Medulla oblongata (tissue), 1 donor: ENCODE measurements around the gene SNAPIN.
A peak's percentile ranks its signal among the peaks of the same experiment; 100 is the strongest.
"Not testable (repeated sequence)": the region's sequence is repeated elsewhere in the genome, so short reads cannot be mapped to it uniquely, and the experiment has no call there.

Experiments used
- DNase-seq: peaks from one replicate; pipeline ENCODE4 v3.0.0-alpha.2; 2015; ENCODE audit errors: extremely low spot score

Gene SNAPIN

DNA sequence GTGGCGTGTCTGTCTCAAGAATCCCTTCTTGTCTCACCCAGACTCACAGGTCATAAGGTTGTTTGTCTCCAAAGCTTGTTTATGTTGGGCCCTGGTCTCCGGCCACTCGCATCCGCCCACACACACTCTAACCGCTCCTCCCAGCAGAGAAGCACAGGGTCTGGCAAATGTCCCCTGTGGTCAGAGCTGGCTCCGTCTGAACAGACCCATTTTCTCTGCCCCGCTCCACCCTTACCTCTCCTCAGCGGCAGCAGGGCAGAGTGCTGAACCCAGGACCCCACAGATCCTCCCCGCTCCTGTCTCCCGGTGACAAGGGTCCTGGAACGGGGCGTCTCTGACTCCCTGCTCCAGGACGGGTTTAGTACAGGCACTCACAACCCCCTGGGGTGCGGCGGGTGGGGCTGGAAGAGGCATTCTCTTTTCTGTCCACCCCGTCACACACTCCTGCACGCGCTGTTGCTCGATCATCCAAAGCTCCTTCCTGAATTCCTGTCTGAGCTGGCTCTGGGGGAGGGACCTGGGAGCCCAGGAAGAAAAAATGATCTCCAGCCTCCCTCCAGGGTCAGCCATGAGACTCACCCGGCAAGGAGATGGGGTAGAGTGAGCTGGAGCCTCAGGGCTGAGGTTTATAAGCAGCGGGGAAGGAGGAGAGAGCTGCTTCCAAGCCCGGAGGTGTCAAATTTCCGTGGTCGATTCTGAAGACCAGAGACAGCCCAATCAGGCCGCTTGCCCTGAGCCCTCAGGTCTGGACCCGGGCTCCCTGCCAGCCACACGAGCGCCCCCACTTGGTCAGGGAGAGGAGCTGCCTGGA is 31.4 kb upstream of the SNAPIN start, which contains the start of gene S100A13:
S100A13 (minus strand) TSS at position 602 of the 811 bp plus-strand sequence. CDS start 1,033 bp downstream, outside the sequence.
- peak; percentile 69 for DNase-seq

DNA sequence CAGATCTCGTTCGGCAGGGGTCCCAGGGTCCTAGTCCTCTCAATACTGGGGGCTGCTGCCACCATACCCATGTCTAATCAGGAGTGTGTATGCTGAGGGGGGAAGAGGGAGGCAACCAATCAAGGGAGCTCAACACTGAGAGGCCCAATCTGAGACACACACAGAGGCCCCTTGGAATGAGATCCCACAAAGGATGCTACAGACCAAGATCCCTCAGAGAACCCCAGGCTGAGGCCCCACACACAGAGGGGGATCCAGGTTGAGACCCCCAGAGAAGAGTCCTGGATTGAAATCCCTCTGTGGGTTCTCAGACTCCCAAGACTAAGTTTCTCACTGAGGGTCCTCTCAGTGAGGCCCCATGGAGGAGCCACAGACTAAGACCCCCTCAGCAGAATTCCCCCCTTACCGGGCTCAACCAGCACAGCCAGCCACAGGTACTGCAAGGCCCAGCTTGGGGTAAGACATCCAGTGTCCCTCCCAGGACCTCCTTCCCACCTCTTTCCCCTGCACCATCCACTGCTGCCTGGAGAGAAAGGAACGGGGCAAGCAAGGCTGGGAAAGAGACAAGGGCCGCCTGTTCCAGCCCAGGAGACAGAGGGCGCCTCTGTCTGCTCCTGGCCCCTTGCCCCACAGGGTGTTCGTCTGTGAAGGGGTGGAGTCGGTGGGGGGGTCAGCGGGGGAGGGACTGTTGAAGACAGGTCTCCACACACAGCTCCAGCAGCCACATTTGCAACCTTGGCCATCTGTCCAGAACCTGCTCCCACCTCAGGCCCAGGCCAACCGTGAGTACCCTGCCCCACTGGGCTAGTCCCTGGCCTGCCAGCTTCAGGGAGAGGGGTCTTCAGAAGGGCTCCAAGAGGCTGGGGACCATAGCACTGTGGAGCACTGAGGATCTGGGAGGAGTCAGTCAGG is 30.5 kb upstream of the SNAPIN start, which contains the start of gene S100A1:
S100A1 (plus strand) TSS at position 720 of the 912 bp plus-strand sequence. CDS start 2,088 bp downstream, outside the sequence.
- DNase-seq: peak; percentile 90

DNA sequence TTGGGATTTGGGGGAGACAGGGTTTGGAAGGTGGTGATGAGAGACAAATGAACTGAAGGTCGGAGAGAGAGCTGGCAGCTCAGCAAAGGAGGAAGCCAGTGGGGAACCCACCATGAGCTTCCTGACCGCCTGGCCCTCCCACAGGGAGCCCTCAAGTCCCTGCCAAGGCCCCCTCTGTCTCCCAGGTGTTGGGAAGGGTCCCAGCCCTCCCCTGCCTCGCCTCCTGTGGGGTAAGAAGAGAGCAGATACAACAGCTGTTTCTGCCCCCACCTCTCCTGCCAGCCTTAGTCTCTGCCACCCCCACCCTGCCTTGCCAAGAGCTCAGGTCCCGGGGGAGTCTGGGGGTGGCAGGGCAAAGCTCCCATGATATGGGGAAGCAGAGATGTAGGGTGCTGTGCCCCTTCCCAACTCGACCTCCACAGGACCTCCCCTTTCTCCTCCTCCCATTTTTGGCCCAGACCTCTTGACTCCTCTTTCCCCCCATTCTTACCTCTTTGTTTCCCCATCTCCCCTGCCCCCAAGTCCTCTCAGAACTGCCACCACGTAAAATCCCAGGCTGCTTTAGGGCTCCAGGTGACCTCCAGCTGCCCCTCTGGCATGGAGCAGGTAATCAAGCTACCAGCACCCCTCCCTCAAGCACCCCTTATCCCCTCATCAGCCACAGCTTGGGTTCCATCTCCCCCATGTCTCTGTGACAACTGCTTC is 29.7 kb upstream of the SNAPIN start:
- no peak for DNase-seq

DNA sequence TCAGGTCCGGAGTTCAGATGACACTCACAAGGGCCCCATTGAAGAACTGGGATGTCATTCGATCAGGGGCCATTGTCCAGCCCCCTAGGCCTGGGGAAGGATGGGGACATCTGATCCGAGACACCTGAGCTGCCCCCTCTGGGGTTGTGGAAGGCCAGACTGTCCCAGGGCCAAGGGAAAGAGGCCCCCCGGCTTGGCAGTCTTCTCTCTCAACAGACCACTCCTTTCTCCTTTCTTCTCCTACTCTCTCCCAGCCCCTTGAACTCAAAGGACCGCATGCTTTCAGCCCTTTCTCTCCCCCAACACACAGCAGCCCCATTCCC is 29.2 kb upstream of the SNAPIN start:
- DNase-seq: no peak

DNA sequence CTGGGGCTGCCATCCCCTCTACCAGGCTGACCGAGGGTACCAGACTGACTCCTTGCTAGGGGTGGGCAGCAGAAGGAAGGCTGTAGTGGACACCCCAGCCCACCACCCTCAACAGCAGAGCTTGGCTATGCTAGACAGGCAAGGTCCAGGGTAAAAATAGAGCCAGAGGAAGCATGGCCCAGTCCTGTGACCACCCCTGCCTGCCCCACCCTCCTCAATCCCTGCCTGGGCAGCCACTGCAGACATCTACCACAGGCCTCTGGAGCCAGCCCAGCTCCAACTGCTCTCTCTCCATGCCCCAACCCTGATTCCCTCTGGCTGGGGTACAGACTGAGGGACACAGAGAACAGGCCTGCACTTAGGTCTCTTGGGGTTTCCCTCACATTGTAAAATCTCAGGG is 28.5 kb upstream of the SNAPIN start:
- DNase-seq: peak; percentile 75

DNA sequence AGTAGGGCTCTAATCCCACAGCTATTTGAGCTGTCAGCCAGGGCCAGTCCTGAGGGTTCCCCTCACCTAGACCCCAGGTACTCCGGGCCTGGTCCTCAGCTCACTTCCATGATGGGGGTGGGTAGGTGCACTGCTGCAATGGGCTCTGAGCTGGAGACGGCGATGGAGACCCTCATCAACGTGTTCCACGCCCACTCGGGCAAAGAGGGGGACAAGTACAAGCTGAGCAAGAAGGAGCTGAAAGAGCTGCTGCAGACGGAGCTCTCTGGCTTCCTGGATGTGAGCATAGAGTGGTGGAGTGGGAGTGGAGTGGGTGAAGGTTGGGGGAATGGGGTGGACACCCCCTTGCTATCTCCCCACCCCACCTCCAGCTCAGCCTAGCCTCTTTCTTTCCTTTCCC is 28.1 kb upstream of the SNAPIN start:
- no peak for DNase-seq

DNA sequence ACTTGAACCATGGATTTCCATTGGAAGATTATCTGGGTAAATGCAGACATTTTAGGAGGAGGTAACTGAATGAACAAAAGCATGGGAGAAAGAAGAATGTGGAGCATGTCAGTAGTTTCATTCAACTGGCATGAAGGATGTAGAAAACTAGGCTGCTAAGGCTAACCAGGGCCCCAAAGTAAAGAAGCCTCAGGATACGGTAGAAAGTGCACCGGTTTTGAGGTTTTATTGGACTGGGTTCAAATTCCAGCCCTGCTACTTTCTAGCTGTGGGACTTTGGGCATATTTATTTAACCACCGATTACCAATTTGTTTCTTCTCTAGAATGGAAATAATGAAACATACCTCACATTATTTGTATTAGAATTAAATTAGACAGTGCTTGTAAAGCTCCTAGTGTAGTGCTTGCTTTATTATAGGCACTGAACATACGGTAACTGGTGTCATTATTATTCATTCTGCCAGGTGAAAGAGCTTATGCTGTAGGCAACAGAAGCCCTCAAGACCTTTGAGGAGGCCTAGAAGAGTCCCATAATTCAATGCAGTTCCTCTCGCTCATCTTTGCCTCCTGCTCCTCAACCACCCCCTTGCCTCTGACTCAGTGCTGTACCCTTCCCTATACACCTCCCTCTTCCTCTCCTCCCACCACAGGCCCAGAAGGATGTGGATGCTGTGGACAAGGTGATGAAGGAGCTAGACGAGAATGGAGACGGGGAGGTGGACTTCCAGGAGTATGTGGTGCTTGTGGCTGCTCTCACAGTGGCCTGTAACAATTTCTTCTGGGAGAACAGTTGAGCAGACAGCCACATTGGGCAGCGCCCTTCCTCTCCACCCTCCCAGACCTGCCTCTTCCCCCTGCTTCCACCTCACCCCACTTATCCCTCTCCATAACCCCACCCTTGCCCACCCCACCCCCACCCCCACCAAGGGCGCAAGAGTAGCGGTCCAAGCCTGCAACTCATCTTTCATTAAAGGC is 27.2 kb upstream of the SNAPIN start:
- DNase-seq: no peak

DNA sequence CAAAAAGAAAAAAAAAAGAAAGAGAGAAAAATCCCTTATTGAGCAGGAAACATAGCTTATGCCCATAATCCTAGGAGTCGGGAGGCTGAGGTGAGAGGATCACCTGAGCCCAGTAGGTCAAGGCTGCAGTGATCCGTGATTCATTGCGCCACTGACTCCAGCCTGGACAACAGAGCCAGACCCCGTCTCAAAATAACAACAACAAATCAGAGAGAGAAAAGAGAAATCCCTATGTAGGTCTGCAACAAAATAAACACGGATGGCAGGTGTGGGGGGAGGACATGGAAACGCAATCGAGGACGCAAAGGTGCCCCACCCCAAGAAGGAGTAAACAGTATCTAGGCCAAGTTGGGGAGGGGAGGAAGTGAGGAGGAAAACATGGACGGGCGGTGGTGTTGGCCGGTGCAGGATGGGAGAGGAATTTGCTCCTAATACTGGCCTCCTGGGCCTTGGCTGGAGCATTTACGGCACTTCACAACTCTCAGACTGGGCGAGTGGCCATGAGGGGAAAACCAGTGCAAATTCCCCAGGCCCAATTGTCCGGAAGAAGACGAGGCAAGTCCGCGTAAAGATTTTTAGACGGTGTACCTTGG is 25.2 kb upstream of the SNAPIN start:
- no peak for DNase-seq

DNA sequence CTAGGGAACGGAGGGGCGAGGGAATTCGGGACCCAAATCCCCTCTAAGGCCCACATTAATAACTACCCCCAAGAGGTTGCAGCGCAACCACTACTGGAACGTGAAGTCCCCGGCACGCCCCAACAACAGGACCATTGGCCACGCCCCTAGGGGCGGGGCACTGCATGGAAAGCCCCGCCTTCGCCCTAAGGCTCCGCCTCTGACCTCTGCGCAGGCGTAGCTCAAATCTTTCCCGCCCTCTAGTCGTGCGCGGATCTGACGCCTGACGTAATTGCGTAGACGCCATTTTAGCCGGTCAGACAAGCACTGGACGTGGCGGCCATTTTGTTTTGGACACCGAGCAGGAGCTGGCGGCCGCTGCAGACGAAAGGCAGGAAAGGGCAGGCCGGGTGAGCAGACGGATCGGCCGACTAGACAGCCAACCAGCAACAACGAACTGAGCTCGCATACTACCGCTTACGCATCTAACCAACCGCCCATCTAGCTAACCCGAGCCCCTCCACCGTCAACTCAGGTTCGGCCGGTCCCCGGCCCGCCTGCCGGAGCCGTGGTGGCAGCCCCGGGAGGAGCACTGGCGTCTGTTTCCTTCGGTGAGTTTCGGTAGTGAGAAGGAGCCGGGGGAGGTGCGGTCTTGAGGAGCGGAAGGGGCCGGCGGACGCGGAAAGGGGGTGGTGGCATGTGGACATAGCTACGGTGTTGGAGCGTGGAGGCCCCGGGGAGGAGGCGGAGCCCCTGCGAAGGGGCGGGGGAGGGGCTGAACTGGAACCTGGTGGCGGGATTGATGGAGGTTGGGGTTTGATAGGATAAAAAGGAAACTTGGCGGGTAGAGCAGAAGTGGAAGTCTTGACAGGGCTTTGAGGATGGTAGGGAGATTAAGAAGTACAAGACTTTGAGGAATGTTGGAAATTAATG is 24.5 kb upstream of the SNAPIN start, which contains the start of gene CHTOP:
CHTOP (plus strand) TSS at position 313 of the 912 bp plus-strand sequence. CDS start 2,523 bp downstream, outside the sequence.
- DNase-seq: peak; percentile 99

DNA sequence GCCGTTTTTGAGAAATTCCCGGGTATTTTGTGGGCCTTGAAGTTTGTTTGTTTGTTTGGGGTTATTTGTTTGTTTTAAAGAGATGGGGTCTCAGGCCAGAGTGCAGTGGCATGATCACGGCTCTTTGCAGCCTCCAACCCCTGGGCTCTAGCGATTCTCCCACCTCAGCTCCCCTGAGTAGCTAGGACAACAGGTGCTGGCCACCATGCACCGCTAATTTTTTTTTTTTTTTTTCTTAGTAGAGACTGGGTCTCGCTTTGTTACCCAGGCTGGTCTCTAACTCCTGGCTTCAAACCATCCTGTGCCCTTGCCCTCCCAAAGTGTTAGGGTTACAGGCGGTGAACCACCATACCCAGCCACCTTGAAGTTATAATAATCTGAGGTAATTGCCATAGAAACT is 22.6 kb upstream of the SNAPIN start:
- DNase-seq: no peak

DNA sequence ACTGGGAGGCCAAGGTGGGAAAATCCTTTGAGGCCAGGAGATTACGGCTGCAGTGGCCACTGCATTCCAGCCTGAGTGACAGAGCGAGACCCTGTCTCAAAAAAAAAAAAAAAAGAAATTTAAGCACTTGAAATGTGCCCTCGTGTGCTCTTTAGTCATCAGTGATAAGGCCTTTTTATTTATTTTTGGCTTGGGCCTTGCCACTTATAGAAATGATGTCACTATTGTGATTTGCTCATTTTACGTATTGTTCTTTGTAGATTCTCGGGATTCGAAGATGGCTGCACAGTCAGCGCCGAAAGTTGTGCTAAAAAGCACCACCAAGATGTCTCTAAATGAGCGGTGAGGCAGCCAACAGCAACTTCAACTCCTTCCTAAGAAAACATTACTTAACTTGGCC is 22.2 kb upstream of the SNAPIN start:
- no peak for DNase-seq

DNA sequence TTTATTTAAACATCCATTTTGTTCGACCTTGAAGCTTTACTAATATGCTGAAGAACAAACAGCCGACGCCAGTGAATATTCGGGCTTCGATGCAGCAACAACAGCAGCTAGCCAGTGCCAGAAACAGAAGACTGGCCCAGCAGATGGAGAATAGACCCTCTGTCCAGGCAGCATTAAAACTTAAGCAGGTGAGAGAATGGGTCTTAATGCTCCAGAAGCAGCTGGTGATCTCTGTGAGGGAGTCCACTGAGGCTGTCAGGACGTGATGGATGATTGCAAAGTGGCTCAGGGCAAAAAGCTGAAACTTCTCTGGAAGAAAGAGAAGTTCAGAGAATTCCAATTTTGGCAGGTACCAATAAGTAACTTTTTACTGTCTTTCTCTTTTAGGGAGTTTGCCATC is 20.2 kb upstream of the SNAPIN start:
- DNase-seq: no peak

DNA sequence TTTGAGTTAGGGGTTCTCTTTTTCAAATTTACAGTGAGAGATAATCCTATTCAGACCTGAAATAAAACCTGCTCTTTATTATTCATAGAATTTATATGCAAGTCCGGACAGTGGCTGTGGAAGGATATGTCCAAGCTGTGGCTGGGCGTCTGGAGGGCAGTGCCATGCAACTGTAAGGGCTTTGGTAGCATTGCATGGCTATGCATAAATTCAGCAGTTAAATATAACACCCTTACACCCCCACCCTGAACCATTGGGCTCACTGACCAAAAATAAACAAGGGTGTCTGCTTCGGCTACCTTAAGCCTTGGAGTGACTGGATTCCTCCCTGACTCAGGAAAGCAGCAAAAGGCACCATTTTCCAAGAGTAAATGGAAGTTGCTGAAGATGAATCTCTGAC is 19.2 kb upstream of the SNAPIN start:
- DNase-seq: no peak

DNA sequence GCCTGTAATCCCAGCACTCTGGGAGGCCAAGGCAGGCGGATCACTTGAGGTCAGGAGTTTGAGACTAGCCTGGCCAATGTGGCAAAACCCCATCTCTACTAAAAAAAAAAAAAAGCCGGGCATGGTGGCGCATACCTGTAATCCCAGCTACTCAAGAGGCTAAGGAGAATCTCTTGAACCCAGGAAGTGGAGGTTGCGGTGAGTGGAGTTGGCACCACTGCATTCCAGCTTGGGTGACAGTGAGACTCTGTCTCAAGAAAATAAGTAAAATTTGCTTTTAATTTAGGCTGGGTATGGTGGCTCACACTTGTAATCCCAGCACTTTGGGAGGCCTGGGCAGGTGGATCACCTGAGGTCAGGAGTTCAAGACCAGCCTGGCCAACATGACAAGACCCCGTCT is 18.3 kb upstream of the SNAPIN start:
- not testable (repeated sequence) for DNase-seq

DNA sequence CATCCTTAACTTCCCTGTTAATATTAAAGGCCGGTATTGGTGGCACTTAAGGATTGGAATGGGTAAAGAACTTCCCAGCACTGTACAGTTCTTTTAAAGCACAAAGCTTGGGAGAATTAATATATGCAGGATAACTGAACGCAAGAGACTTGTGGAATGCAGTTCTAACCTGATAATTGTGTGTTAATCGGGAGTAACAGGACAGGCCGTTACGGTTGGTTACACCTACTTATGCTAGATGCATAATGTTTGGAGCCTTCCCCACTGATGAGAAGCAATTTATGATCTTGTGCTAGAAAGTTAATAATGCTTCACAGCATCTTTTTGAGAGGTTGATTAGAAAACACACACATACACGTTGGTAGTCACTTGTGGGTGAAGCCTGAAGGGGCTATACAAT is 17.6 kb upstream of the SNAPIN start:
- DNase-seq: no peak

DNA sequence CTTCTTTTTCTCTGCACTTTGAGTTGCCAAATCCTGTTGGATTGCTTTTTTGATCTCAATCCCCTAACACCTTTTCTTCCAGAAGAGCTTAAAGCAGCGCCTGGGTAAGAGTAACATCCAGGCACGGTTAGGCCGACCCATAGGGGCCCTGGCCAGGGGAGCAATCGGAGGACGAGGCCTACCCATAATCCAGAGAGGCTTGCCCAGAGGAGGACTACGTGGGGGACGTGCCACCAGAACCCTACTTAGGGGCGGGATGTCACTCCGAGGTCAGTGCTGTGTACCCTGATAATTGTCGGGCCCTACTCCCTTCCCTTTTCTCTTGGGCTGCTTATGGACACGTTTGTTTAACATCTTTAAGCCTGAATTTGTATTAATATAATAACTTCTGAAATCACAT is 16.3 kb upstream of the SNAPIN start:
- DNase-seq: no peak

DNA sequence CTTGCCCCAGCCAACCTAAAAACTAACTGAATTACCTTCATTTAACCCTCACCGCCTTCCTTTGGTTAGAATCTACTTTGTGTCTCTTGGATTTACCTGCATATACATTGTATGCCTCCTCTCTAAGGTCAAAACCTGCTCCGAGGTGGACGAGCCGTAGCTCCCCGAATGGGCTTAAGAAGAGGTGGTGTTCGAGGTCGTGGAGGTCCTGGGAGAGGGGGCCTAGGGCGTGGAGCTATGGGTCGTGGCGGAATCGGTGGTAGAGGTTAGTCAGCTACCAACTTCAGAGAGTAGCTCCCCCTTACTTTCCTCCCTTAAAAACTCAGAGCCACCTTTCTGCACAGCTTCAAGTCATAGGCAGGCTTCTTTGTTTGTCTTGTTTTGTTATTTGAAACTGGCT is 15.4 kb upstream of the SNAPIN start:
- DNase-seq: no peak

DNA sequence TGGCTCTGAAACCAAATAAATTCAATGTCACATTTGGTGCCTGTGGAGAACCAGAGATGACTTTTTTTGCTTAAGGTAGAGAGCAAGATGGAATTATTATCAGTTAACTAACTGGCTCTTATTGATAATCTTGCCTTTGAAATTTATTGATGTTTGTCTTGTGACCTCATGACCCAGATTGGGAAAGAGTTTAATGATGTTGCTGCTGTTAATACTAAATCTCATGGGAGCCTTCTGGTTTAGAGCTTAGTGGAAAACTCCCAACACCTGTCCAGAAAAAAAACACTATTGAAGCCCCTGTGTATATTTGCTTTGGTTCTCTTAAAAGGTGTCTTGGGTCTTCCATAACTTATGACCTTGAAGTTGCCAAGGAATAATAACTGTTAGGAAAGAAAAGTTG is 14.7 kb upstream of the SNAPIN start:
- DNase-seq: no peak

DNA sequence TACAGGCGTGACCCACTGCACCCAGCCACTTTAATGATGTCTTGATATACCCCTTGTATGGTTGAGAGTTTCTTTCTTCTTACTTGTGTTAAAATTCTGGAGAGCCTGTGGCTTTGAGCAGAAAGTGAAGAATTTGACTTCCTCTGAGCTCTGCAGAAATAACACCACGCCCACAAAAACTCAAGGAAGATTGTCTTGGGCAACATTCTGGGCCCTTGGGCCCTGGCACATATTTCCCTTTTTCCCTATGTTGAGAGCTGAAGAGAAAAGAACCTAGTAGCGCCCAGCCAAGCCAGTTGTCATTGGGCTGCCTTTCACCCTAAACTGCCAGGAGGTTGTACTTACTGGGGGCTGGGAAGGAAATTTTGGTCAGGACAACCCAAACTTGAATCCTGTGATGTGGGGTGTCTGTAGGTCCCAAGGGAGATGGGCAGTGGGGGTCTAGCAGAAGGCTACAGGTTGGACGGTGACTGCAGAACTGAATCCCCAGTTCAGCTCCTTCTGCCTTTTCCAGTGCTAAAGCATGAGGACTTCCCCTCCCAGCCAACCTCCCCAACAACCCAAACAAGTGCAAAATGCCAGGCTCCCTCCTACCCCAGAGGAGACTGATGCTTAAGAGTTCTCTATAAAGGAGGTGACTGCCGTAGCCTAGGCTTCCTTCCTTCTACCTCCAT is 11.7 kb upstream of the SNAPIN start:
- DNase-seq: peak; percentile 58
